ENCODE data around the gene SUMO2.

DNA sequence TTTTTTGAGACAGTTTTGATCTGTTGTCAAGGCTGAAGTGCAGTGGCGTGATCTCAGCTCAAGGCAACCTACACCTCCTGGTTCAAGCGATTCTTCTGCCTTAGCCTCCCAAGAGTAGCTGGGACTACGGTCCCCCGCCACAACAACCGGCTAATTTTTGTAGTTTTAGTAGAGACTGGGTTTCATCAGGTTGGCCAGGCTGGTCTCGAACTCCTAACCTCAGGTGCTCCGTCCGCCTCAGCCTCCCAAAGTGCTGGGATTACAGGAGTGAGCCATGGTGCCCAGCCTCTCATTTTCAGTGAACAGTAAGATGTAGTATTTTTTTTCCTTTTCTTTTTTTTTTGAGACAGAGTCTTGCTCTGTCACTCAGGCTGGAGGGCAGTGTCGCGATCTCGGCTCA, 7.8 kb downstream of the SUMO2 start:
- no peak for TF ChIP-seq POLR2A (IDR thresholded peaks at IDR 0.05)
- TF ChIP-seq, protein P1, sequence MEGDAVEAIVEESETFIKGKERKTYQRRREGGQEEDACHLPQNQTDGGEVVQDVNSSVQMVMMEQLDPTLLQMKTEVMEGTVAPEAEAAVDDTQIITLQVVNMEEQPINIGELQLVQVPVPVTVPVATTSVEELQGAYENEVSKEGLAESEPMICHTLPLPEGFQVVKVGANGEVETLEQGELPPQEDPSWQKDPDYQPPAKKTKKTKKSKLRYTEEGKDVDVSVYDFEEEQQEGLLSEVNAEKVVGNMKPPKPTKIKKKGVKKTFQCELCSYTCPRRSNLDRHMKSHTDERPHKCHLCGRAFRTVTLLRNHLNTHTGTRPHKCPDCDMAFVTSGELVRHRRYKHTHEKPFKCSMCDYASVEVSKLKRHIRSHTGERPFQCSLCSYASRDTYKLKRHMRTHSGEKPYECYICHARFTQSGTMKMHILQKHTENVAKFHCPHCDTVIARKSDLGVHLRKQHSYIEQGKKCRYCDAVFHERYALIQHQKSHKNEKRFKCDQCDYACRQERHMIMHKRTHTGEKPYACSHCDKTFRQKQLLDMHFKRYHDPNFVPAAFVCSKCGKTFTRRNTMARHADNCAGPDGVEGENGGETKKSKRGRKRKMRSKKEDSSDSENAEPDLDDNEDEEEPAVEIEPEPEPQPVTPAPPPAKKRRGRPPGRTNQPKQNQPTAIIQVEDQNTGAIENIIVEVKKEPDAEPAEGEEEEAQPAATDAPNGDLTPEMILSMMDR (IDR thresholded peaks at IDR 0.05) = no peak
- TF ChIP-seq EP300 (IDR thresholded peaks at IDR 0.05) = no peak

Measured in ovary (tissue), 3 donors.